SK-N-SH (cell line): ENCODE data around the gene NAP1L5. TPM values are rescaled to one million over a fixed set of nuclear protein-coding genes. Genes with fewer than 3 reads are reported as not detected.

Experiments
- CTCF ChIA-PET: fragments of 300-600, 350-600 bp; formaldehyde crosslinking; extraction: SDS; loops from one replicate; lab custom pipeline; 2021; lab: Yijun Ruan, JAX
- POLR2A ChIA-PET: fragments of 350-600 bp; sonication (Branson Sonifier 250); formaldehyde crosslinking; extraction: SDS; loops from one replicate; lab custom pipeline; 2020; ENCODE audit warnings: antibody characterized with exemption, inconsistent platforms; lab: Yijun Ruan, JAX
- DNase-seq: peaks from one replicate; pipeline ENCODE4 v3.0.0; 2012
- H2AFZ ChIP-seq: fragments of 200-600 bp; sonication (generic); 2 replicates; pipeline ENCODE4 v1.8.1; 2016; ENCODE audit warnings: antibody characterized with exemption, mild to moderate bottlenecking, low read depth
- H3F3A ChIP-seq: fragments of 200-600 bp; sonication (generic); replicated peaks from 2 replicates; pipeline ENCODE3; 2016; ENCODE audit warnings: antibody characterized with exemption, mild to moderate bottlenecking; ENCODE audit not compliant: insufficient read depth
- H3K27ac ChIP-seq, 2 experiments: fragments of 200-500 bp in 1 of 2; fragments of 200-600 bp in 1 of 2; sonication (Bioruptor generic) in 1 of 2; sonication (generic), shearing (Covaris generic) in 1 of 2; 2 replicates each; pipeline versions ENCODE4 v1.5.1 to v1.6.1; 2014 to 2016; ENCODE audit warnings: low read depth in 2 of 2, inconsistent platforms in 1 of 2, low read length in 1 of 2, mild to moderate bottlenecking in 1 of 2, mixed read lengths in 1 of 2
- H3K27me3 ChIP-seq: fragments of 200-600 bp; sonication (generic), shearing (Covaris generic); 2 replicates; pipeline ENCODE4 v1.6.1; 2016; ENCODE audit warnings: mixed run types; ENCODE audit not compliant: insufficient read depth
- H3K36me3 ChIP-seq, 2 experiments: fragments of 200-500 bp in 1 of 2; fragments of 200-600 bp in 1 of 2; sonication (Bioruptor generic) in 1 of 2; sonication (generic) in 1 of 2; replicated peaks in 1 of 2; 2 replicates each; pipeline versions ENCODE3 to v1.5.1; 2014 to 2016; ENCODE audit warnings: low read length in 1 of 2, mild to moderate bottlenecking in 1 of 2; ENCODE audit not compliant: insufficient read depth in 2 of 2, control insufficient read depth in 1 of 2
- H3K4me1 ChIP-seq, 2 experiments: fragments of 200-500 bp in 1 of 2; fragments of 200-600 bp in 1 of 2; sonication (Bioruptor generic) in 1 of 2; sonication (generic), shearing (Covaris generic) in 1 of 2; 2 replicates each; pipeline versions ENCODE4 v1.5.1 to v1.6.1; 2014 to 2016; ENCODE audit warnings: low read depth in 1 of 2, low read length in 1 of 2, mixed run types in 1 of 2; ENCODE audit not compliant: insufficient read depth in 2 of 2, control insufficient read depth in 1 of 2
- H3K4me2 ChIP-seq: fragments of 200-600 bp; sonication (generic), shearing (Covaris generic); 2 replicates; pipeline ENCODE4 v1.6.1; 2017; ENCODE audit warnings: mixed run types
- H3K4me3 ChIP-seq, 2 experiments: fragments of 200-500 bp in 1 of 2; fragments of 200-600 bp in 1 of 2; sonication (Bioruptor generic) in 1 of 2; sonication (generic), shearing (Covaris generic) in 1 of 2; 2 replicates each; pipeline versions ENCODE4 v1.5.1 to v1.8.1; 2014 to 2016; ENCODE audit warnings: low read depth in 2 of 2, inconsistent platforms in 1 of 2, low read length in 1 of 2, mild to moderate bottlenecking in 1 of 2, mixed read lengths in 1 of 2, moderate library complexity in 1 of 2
- H3K79me2 ChIP-seq: fragments of 200-600 bp; sonication (generic); 2 replicates; pipeline ENCODE4 v1.8.1; 2017; ENCODE audit warnings: mild to moderate bottlenecking; ENCODE audit not compliant: insufficient read depth
- H3K9ac ChIP-seq: fragments of 200-600 bp; sonication (generic); 2 replicates; pipeline ENCODE4 v1.6.1; 2017; ENCODE audit warnings: mixed run types
- H3K9me2 ChIP-seq: fragments of 200-600 bp; sonication (generic); 2 replicates; pipeline ENCODE4 v1.6.1; 2017; ENCODE audit warnings: mixed run types
- H3K9me3 ChIP-seq: fragments of 200-600 bp; sonication (generic); 2 replicates; pipeline ENCODE4 v1.6.1; 2017; ENCODE audit warnings: mixed run types, mild to moderate bottlenecking, moderate library complexity
- H4K20me1 ChIP-seq: fragments of 200-600 bp; sonication (generic); 2 replicates; pipeline ENCODE4 v1.6.1; 2017; ENCODE audit warnings: mild to moderate bottlenecking, mixed run types; ENCODE audit not compliant: insufficient read depth
- CHD2 ChIP-seq: fragments of 150-350 bp; IDR thresholded peaks from 2 replicates; pipeline ENCODE4 v1.6.1; 2018; ENCODE audit warnings: low read length; ENCODE audit not compliant: partially characterized antibody
- ELF1 ChIP-seq: IDR thresholded peaks from 2 replicates; pipeline ENCODE4 v1.4.0; 2012
- EZH2phosphoT487 ChIP-seq: fragments of 200-600 bp; sonication (generic); IDR thresholded peaks from 2 replicates; pipeline ENCODE4 v1.6.1; 2017; ENCODE audit warnings: low read depth, mixed run types, mild to moderate bottlenecking, antibody characterized with exemption, moderate library complexity, borderline replicate concordance
- FOXJ3 ChIP-seq: sonication (generic); formaldehyde crosslinking; IDR thresholded peaks from 2 replicates; pipeline ENCODE4 v1.5.1; 2020; ENCODE audit warnings: mild to moderate bottlenecking, missing genetic modification reagents
- JUND ChIP-seq: IDR thresholded peaks from 2 replicates; pipeline ENCODE4 v1.4.0; 2012
- MEF2A ChIP-seq: IDR thresholded peaks from 2 replicates; pipeline ENCODE4 v1.4.0; 2012; ENCODE audit warnings: low read depth, borderline replicate concordance
- NRF1 ChIP-seq: IDR thresholded peaks from 2 replicates; pipeline ENCODE4 v1.6.1; 2012; ENCODE audit warnings: low read depth, mild to moderate bottlenecking, low read length
- POLR2AphosphoS5 ChIP-seq: IDR thresholded peaks from 2 replicates; pipeline ENCODE4 v1.6.1; 2012; ENCODE audit warnings: low read depth, low read length
- RAD21 ChIP-seq: IDR thresholded peaks from 2 replicates; pipeline ENCODE4 v1.6.1; 2012; ENCODE audit warnings: mild to moderate bottlenecking, low read length
- RCOR1 ChIP-seq: fragments of 150-350 bp; IDR thresholded peaks from 2 replicates; pipeline ENCODE4 v1.6.1; 2017; ENCODE audit warnings: antibody characterized with exemption, low read length
- SIN3A ChIP-seq: IDR thresholded peaks from 2 replicates; pipeline ENCODE4 v1.6.1; 2012; ENCODE audit warnings: low read depth, mild to moderate bottlenecking, low read length, moderate library complexity, borderline replicate concordance
- SMC3 ChIP-seq: IDR thresholded peaks from 2 replicates; pipeline ENCODE4 v1.6.1; 2012; ENCODE audit warnings: low read depth, low read length, improper control_type of control experiment
- TAF1 ChIP-seq: IDR thresholded peaks from 2 replicates; pipeline ENCODE4 v1.6.1; 2012; ENCODE audit warnings: low read depth, mild to moderate bottlenecking, low read length, moderate library complexity, borderline replicate concordance
- ZBTB33 ChIP-seq: IDR thresholded peaks from 2 replicates; pipeline ENCODE4 v1.4.0; 2012; ENCODE audit warnings: low read depth, borderline replicate concordance
- WGBS: methylation state at CpG from one replicate; pipeline ENCODE4 v1.1.6; 2017; ENCODE audit warnings: low lambda C conversion rate; 5-methylcytosine and 5-hydroxymethylcytosine counted together
- polyA plus RNA-seq, 3 experiments: library from polyadenylated mRNA; depleted of rRNA; stranded (reverse); fragments of >200 nt; gene quantifications; 2 replicates each; pipeline ENCODE4 v1.2.3, GENCODE V29; 2012
- TF ChIP-seq, protein P1 (sequence below): IDR thresholded peaks from 2 replicates; pipeline ENCODE4; 2012
- TF ChIP-seq, protein P2 (sequence below): IDR thresholded peaks from 2 replicates; pipeline ENCODE4 v1.4.0; 2012; ENCODE audit warnings: low read depth, borderline replicate concordance
- TF ChIP-seq, protein P3 (sequence below): IDR thresholded peaks from 2 replicates; pipeline ENCODE4 v1.4.0; 2012; ENCODE audit warnings: low read depth

NAP1L5 gene
- polyA plus RNA-seq, 1 of the 3 experiments (the other 2 are of a cell fraction), result 7.5 TPM

DNA sequence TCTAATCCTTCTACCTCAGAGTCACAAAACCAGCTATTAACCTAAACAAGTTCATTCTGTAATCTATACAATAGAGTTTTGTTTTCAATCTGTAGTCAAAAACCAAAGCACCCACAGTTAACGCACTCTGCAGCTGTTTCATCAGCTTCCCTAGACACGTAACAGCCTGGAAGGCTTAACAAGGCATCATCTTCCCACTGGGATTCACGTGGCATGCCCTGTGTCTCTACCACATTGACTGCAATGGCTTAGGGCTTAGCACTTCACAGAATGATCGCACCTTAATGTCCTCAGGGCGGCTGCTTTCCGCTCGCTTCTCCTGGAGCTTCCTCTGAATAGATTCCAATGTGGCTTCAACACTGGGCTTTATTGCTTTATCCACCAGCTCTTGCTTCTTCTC lies 49.7 kb upstream of the NAP1L5 start (continued):
- TF ChIP-seq POLR2AphosphoS5, result no peak
- no peak for TF ChIP-seq ELF1
- TF ChIP-seq RCOR1, result no peak
- TF ChIP-seq FOXJ3 (CRISPR knock-in tag), result no peak
- TF ChIP-seq, protein P1, sequence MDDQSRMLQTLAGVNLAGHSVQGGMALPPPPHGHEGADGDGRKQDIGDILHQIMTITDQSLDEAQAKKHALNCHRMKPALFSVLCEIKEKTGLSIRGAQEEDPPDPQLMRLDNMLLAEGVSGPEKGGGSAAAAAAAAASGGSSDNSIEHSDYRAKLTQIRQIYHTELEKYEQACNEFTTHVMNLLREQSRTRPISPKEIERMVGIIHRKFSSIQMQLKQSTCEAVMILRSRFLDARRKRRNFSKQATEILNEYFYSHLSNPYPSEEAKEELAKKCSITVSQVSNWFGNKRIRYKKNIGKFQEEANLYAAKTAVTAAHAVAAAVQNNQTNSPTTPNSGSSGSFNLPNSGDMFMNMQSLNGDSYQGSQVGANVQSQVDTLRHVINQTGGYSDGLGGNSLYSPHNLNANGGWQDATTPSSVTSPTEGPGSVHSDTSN, result no peak
- TF ChIP-seq EZH2phosphoT487, result no peak

- no peaks in the 10 kb centered on the region for H3K9me2 ChIP-seq
- H3K9me3 ChIP-seq, result no peaks in the 10 kb centered on the region
- no peak for DNase-seq
- H3F3A ChIP-seq, result no peaks in the 10 kb centered on the region
- CTCF ChIA-PET, result no interaction called here
- no peak overlapping the region for H3K4me3 ChIP-seq
- no peak overlapping the region for H3K27ac ChIP-seq
- no peaks in the 10 kb centered on the region for H3K27me3 ChIP-seq
- H3K36me3 ChIP-seq, result peaks cover 0 to 3% of the 10 kb centered on the region in 2 experiments
- no peaks in the 10 kb centered on the region for H4K20me1 ChIP-seq
- WGBS, result 93% methylated on average over 5 of the region's 5 CpGs
- H3K9ac ChIP-seq, result no peak overlapping the region
- POLR2A ChIA-PET, result no interaction called here
- no peaks in the 10 kb centered on the region for H3K79me2 ChIP-seq
- H3K4me1 ChIP-seq, result no peaks in the 10 kb centered on the region; a peak in 1 of 4 replicates
- TF ChIP-seq JUND (no peak), SIN3A (no peak), FOXJ3 (CRISPR knock-in tag) (no peak), TAF1 (no peak), NRF1 (no peak), MEF2A (no peak), CHD2 (no peak)
- TF ChIP-seq, protein P2, sequence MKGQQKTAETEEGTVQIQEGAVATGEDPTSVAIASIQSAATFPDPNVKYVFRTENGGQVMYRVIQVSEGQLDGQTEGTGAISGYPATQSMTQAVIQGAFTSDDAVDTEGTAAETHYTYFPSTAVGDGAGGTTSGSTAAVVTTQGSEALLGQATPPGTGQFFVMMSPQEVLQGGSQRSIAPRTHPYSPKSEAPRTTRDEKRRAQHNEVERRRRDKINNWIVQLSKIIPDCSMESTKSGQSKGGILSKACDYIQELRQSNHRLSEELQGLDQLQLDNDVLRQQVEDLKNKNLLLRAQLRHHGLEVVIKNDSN, result no peak
- H2AFZ ChIP-seq, result no peak overlapping the region
- H3K4me2 ChIP-seq, result no peak overlapping the region
These were observed 48.6 kb upstream of the NAP1L5 start for GRCh38 chr4:88746206-88746605.

- POLR2A ChIA-PET, result no interaction called here
- no peak overlapping the region for H3K4me2 ChIP-seq
- DNase-seq, result no peak
- no peaks in the 10 kb centered on the region for H3K9me2 ChIP-seq
- TF ChIP-seq SMC3, result no peak
- no peak for TF ChIP-seq ZBTB33
- no peak for TF ChIP-seq NRF1
- TF ChIP-seq RAD21, result no peak
- no peak for TF ChIP-seq CHD2
- TF ChIP-seq, protein P3, sequence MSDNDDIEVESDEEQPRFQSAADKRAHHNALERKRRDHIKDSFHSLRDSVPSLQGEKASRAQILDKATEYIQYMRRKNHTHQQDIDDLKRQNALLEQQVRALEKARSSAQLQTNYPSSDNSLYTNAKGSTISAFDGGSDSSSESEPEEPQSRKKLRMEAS, result no peak
- TF ChIP-seq, all 33 proteins: peak for 0
- Histone ChIP-seq H2AFZ (no peak overlapping the region), H3K9me3 (no peaks in the 10 kb centered on the region), H3K9ac (no peak overlapping the region), H3K4me1 (no peaks in the 10 kb centered on the region; a peak in 1 of 4 replicates), H3K27me3 (no peaks in the 10 kb centered on the region), H3K4me3 (no peak overlapping the region), H4K20me1 (no peaks in the 10 kb centered on the region), H3K36me3 (peaks cover 0 to 3% of the 10 kb centered on the region in 2 experiments), H3K27ac (no peak overlapping the region), H3F3A (no peaks in the 10 kb centered on the region), H3K79me2 (no peaks in the 10 kb centered on the region)
- 89% methylated on average over 1 of the region's 1 CpG for WGBS
- CTCF ChIA-PET, result interaction anchor here (1.1 kb wide), 1 partner anchor 73 kb away, joined by 4 read pairs; no protein-coding TSS in a partner anchor
These were observed 48.0 kb upstream of the NAP1L5 start for GRCh38 chr4:88745581-88746163.
